WERI-Rb-1 (cell line): Measurements from ENCODE around the gene NEURL2.
"Not testable (repeated sequence)": the region's sequence is repeated elsewhere in the genome, so short reads cannot be mapped to it uniquely, and the experiment has no call there.

ENCODE experiments used
- DNase-seq: peaks from one replicate; pipeline ENCODE4 v3.0.0-alpha.2; 2020
- H3K27ac ChIP-seq: fragments of 250-450 bp; sonication (Bioruptor Pico); 2 replicates; pipeline ENCODE4 v1.5.1; 2020; ENCODE audit warnings: mild to moderate bottlenecking, moderate library complexity
- H3K27me3 ChIP-seq: fragments of 250-450 bp; sonication (Bioruptor Pico); 2 replicates; pipeline ENCODE4 v1.5.1; 2021; ENCODE audit warnings: mild to moderate bottlenecking, low read depth, moderate library complexity; ENCODE audit not compliant: insufficient read depth, severe bottlenecking
- H3K36me3 ChIP-seq: fragments of 250-450 bp; sonication (Bioruptor Pico); 2 replicates; pipeline ENCODE4 v1.5.1; 2020; ENCODE audit warnings: mild to moderate bottlenecking, moderate library complexity
- H3K4me3 ChIP-seq: 2 replicates; pipeline ENCODE4 v1.5.1; 2011; ENCODE audit warnings: low read depth, mild to moderate bottlenecking, control low read depth, low read length
- H3K9me3 ChIP-seq: fragments of 250-450 bp; sonication (Bioruptor Pico); 2 replicates; pipeline ENCODE4 v1.5.1; 2021; ENCODE audit warnings: mild to moderate bottlenecking, moderate library complexity; ENCODE audit not compliant: severe bottlenecking
- TF ChIP-seq, protein P1 (sequence below): IDR thresholded peaks from 2 replicates; pipeline ENCODE4 v1.5.1; 2011; ENCODE audit warnings: low read depth, mild to moderate bottlenecking, control low read depth, inconsistent platforms, low read length

NEURL2 gene

GRCh38 chr20:45882469-45883099, 8.4 kb downstream of the NEURL2 start:
- TF ChIP-seq, protein P1, sequence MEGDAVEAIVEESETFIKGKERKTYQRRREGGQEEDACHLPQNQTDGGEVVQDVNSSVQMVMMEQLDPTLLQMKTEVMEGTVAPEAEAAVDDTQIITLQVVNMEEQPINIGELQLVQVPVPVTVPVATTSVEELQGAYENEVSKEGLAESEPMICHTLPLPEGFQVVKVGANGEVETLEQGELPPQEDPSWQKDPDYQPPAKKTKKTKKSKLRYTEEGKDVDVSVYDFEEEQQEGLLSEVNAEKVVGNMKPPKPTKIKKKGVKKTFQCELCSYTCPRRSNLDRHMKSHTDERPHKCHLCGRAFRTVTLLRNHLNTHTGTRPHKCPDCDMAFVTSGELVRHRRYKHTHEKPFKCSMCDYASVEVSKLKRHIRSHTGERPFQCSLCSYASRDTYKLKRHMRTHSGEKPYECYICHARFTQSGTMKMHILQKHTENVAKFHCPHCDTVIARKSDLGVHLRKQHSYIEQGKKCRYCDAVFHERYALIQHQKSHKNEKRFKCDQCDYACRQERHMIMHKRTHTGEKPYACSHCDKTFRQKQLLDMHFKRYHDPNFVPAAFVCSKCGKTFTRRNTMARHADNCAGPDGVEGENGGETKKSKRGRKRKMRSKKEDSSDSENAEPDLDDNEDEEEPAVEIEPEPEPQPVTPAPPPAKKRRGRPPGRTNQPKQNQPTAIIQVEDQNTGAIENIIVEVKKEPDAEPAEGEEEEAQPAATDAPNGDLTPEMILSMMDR = no peak
- no peaks in the 10 kb centered on the region for H3K9me3 ChIP-seq
- no peaks in the 10 kb centered on the region for H3K27me3 ChIP-seq
- no peak overlapping the region for H3K4me3 ChIP-seq
- H3K27ac ChIP-seq = no peak overlapping the region
- no peak for DNase-seq
- peaks cover 38% of the 10 kb centered on the region for H3K36me3 ChIP-seq

- TF ChIP-seq, protein P1 = no peak
- DNase-seq = peak; percentile 99
- peak within 1 kb of the TSS; percentile 66 for H3K27ac ChIP-seq
- peak within 1 kb of the TSS; percentile 91 for H3K4me3 ChIP-seq
- no peaks in the 10 kb centered on the region for H3K27me3 ChIP-seq
- H3K9me3 ChIP-seq = no peaks in the 10 kb centered on the region
- H3K36me3 ChIP-seq = peaks cover 29% of the 10 kb centered on the region
Observed at GRCh38 chr20:45880988-45881788, 9.8 kb downstream of the NEURL2 start, which contains the start of gene ZSWIM1. Gene ZSWIM1, plus strand, starts transcription at chr20:45881227. Its CDS starts 1,366 bp downstream, at chr20:45882593.

- DNase-seq = peak; percentile 46
- H3K36me3 ChIP-seq = peaks cover 10% of the 10 kb centered on the region
- no peaks in the 10 kb centered on the region for H3K9me3 ChIP-seq
- no peak overlapping the region for H3K27ac ChIP-seq
- no peaks in the 10 kb centered on the region for H3K27me3 ChIP-seq
- no peak overlapping the region for H3K4me3 ChIP-seq
- TF ChIP-seq, protein P1 = no peak
Observed at GRCh38 chr20:45878076-45878761, 12.8 kb downstream of the NEURL2 start.

- no peak overlapping the region for H3K27ac ChIP-seq
- TF ChIP-seq, protein P1 = no peak
- no peaks in the 10 kb centered on the region for H3K9me3 ChIP-seq
- H3K4me3 ChIP-seq = no peak overlapping the region
- no peak for DNase-seq
- no peaks in the 10 kb centered on the region for H3K36me3 ChIP-seq
- no peaks in the 10 kb centered on the region for H3K27me3 ChIP-seq
Observed at GRCh38 chr20:45874576-45874975, 16.4 kb downstream of the NEURL2 start.

GRCh38 chr20:45874104-45874481, 16.9 kb downstream of the NEURL2 start:
- H3K27me3 ChIP-seq, H3K9me3 ChIP-seq, H3K27ac ChIP-seq, DNase-seq, H3K36me3 ChIP-seq, H3K4me3 ChIP-seq: not testable (repeated sequence)
